HG03045 (cell line): ENCODE measurements around the gene ADGB.
A peak's percentile ranks its signal among the peaks of the same experiment; 100 is the strongest.

Experiments used
- ATAC-seq: cut with Tn5 transposase; IDR thresholded peaks from one replicate; pipeline ENCODE4 v1.9.1; 2021; ENCODE audit warnings: mild to moderate bottlenecking, moderate library complexity; ENCODE audit not compliant: unreplicated experiment

ADGB gene

DNA sequence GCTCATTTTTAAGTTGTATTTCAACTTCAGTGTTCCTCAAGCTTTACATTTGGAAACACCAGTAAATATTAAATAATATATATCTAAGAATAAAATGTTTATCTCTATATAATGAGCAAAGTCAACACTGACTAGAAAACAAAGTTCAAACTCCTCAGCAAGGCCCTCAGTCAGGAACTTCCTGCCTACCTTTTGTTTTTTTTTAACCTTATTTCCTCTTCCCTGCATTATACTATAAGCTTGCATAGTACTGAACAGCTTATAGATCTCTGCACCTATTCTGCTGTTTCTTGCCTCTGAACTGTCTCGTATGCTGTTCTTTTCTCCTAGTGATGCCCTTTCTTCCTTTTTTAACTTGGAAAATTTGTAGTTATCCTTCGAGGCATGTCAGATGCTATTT lies 29.6 kb downstream of the ADGB start:
- ATAC-seq = no peak

DNA sequence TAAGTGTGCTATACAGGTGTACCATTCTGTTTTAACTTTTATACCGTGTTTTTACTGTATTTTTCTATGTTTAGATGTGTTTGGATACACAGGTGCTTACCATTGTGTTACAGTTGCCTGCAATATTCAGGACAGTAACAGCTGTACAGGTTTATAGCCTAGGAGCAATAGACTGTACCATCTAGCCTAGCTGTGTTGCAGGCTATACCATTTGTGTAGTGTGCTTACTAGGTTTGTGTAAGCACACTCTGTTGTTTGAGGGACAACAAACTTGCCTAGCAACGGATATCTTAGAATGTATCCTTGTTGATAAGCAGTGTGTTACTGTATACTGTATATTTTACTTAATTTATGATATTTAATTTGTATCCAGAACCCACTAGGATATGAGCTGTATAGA lies 35.2 kb downstream of the ADGB start:
- no peak for ATAC-seq

DNA sequence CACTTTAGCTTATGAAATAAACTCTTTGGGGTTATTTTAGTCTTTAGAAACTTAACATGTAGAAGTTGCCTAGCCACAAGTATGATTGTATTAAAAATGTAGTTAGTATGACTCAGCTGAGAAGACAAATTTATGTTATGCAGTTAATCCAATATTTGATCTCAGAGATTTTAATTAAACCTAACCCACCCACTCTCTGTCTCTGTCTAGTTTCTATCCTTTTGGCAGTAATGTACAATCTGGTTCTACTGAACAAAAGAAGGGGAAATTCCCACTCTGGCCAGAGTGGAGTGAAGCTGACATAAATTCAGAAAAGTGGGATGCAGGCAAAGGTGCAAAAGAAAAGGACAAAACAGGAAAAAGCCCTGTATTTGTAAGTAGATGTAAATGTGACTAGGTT lies 36.4 kb downstream of the ADGB start:
- no peak for ATAC-seq

DNA sequence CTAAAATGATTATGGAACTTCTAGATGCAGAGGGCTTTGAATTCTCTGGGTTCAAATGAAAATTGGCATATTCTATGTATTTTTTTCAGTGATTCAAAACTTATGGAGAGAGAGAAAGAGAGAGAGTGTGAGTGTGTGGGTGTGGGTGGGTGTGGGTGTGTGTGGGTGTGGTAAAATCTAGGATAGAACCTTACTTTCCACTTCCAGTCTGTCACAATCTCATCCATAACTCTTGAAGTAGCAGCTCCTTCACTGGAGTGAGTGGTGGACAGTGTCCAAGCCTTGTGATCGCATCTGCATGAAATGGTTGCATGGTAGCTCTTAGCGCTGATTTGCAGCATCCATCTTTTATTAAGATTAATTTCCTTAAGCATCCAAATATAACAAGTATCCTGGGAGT lies 37.7 kb downstream of the ADGB start:
- ATAC-seq = no peak

DNA sequence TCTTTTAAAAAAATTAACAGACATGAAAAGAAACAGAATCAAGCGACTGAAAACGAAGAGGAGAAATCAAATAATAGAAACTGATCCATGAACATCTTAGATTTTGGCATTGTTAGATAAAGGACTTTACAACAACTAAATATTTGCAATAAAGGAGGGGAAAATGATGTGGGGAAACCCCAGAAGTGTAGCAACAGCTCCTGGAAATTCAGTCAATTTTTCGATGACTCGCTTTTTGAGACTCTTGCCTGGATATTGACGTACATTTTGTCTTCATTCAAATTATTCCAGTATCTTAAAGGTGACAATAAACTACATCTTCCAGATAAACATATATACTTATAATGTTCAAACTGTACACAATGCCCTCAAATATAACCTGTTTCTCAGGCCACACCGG lies 44.1 kb downstream of the ADGB start:
- ATAC-seq = no peak

DNA sequence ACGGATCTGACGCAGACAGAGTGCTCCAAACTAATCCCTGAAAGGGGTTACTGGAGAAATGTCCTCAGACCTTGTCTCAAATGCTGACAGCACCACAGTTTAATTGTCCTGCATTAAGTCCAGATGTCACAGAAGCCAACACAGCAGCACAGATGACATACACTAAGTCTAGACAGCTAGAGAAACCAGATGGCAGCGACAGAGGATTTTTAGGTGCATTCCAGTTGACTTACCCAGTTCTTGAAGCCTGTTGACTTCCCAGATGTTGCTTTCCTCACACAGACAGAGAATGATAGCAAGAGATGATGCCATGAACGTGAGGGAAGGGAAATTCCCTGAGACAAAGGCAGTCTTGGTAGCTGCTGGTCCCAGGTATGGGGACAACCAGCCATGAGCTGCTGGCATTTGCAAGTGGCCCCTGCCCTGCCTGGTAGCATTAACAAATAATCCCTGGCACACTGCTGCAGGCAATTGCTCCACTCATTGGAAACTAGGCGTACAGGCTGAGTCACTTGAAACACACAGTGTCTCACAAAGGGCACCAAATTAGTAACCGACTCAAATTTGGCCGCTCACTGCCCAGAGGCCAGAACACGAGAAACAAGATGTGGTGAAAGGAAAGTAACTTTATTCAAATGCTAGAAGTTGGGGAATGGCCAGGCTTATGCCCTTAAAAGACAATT lies 52.2 kb downstream of the ADGB start:
- no peak for ATAC-seq

DNA sequence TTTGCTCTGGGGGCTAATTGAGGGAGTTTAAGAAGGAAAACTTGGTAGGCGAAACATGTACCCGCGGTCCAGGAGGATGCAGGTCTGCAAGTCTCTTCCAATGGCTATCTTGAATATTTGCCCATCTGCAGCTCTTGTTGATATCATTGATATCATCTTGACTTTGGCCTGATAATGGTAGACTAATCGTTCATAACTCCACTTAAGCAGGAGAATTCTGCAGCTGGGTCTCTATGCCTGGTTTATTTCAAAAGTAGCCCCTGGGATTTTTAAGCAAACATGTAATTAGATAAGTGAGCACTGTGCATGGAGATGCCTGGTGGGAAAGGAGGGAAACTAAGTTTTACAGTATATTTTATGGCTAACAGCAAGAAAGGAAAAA lies 52.7 kb downstream of the ADGB start:
- no peak for ATAC-seq

DNA sequence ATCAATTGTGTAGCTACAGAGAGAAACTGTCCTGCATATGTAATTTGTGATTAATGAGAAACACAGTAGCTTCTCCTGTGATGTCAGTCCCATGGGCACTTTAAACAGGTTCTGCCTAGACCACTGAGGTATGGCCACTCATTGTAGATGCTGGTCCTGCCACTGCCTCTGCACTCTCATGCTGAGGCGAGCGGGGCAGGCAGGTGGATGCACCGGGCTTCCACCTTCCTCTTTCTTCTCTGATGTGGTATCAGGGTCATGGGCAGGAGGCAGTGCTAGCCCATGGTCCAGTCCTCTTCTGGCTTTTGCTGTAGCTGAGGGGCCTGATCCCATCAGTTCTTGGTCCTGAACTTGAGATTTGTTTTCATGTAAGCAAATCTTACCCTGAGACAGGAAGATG lies 58.7 kb downstream of the ADGB start:
- ATAC-seq = no peak

DNA sequence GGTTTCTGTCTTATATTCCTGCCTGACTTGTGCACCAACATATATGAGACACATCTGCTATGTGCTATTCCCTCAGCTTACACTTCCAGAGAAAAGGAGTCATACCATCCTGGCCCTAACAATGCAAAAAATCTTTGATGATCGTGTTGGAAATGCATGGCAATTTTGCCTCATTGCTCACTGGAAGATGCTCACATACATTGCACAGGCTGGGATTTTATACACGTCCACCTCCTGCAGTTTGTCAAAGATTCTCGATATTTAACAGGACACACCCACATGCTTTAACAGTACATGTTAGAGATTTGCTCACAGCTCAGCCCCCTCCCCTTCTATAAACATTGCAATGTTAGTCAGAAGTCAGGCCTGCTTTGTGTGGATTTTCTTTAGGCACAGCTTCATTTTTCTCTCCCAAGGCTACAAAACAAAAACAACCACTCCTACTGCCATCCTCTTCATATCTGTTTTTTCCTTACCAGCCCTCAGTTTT lies 66.1 kb downstream of the ADGB start:
- no peak for ATAC-seq

DNA sequence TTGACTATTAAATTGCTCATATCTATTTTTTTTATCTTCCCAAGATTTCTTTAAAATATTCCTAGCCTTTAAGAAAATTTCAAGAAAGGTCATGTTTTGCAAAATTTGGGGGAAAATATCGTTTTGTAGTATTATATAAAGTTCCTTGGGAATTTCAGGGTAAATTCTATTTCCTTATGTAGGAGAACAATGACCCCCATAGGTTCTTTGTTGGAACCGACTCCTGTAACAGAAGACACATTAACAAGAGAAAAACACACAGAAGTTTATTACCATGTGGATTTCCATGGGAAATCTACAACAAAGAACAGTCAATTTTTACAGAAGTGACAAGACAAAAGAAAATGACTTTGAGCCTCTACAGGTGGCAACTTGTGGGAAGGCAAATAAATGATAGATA lies 68.1 kb downstream of the ADGB start:
- ATAC-seq = no peak

DNA sequence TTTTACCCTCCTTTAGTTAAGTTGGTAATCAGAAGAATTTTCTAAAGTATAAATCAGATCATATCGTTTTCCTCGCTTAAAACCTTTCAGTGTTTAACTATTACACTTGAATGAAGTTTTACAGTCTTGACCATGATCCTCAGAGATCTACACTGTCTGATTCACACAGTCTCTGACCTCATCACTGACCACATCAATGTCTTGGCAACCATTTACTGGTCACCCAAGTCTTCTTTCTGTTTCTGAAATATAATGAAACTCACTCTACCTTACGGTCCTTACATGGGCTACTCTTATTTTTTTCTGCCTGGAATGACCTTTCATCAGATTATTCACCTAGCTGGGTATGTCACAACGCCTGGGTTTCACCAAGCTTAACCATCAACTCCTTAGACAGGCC lies 71.4 kb downstream of the ADGB start:
- no peak for ATAC-seq

DNA sequence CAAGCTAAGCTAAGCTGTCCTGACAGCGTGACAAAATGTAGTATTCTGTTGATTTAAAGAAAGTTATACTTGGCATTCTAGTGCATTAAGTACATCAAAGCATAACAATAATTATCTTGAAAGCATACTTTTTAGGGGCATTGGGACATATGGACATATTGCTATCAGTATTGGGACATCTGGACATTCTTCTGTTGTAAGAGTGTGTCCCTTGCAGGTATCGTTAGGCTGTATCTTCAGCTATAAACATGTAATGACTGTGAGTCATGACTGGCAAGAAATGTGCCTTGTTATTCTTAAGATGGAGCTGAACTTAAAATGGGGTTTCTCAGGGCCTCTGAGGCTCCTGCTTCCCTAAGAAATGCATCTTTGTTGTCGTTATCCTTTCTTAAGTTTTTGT lies 74.3 kb downstream of the ADGB start:
- ATAC-seq = no peak

DNA sequence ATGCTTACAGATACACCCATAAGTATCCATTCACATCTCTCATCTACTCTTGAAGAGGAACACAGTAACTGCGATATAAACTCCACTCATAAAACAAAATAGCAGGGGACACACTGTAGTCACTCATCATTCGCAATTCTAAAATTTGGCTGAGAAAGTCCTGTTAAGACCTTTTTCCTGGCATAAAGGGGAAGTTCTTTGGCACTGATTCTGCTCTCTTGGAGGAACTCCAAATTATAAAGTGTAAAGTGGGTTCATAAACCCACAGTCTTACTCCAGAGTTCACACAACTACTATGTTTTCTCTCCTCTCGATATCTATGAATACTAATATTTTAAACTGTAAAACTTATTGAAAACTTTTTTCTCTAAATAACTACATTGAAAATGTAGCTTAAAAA lies 80.6 kb downstream of the ADGB start:
- ATAC-seq = no peak

DNA sequence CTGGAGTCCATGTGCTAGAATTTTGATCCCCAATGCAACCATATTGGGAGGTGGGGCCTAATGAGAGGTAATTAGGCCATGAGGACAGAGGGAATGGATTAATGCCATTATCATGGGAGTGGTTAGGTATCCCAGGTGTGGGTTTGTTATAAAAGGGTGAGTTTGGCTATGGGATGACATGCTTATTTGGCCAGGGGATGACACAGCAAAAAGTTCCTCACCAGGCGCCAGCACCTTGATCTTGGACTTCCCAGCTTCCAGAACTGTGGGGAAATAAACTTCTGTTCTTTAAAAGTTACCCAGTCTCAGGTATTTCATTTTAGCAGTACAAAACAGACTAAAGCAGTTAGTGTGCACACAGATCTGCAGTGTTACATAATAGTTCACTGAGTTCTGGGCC lies 84.1 kb downstream of the ADGB start:
- no peak for ATAC-seq

DNA sequence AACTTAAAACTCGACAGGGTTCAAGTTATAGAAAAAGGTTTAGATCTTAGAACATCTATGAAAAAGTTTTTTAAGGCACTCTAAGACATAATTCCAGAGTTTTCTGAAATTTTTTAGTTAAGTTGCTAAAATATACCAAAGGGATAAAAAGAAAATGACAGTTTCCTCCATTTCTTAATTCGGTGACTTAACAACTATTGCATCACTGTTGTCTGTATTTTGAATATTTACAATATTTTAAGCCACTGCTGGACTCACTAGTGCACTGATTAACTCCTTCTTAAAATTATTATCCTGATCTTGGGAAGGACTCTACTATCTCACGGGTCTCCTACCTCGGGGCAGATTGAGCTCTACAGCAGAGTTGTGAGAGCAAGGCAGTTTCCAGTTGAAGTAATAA lies 91.0 kb downstream of the ADGB start:
- ATAC-seq = no peak

DNA sequence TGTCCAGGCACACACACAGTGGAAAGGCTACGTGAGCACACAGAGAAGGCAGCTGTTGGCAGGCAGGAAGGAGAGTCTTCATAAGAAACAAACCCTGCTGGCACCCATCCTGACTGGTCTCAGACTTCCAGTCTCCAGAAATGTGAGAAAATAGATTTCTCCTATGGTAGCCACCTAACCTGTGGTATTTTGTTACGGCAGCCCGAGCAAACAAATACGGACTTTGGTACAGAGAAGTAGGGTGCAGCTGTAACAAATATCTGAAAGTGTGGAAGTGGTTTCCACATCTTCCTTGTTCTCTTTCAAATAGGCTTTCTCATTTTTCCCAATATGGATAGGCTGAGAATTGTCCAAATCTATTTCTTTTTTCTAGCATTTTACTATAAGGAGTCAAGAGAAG lies 94.6 kb downstream of the ADGB start:
- ATAC-seq = no peak

DNA sequence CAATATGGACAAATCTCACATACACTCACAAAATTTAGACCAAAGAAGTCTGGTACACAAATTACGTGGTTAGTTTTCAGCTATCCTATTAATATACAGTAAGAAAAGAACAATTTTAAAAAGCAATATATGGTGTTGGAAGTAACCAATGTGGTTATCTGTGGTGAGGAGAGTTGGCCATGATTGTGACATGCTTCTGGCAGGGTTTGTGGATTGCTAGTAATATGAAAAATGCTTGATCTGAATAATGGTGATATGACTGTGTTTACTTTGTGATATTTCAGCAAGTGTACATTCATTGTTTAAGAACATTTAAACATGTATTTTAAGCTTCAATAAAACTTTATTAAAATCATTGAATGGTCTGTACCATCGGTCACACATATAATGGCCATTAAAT lies 99.1 kb downstream of the ADGB start:
- no peak for ATAC-seq

DNA sequence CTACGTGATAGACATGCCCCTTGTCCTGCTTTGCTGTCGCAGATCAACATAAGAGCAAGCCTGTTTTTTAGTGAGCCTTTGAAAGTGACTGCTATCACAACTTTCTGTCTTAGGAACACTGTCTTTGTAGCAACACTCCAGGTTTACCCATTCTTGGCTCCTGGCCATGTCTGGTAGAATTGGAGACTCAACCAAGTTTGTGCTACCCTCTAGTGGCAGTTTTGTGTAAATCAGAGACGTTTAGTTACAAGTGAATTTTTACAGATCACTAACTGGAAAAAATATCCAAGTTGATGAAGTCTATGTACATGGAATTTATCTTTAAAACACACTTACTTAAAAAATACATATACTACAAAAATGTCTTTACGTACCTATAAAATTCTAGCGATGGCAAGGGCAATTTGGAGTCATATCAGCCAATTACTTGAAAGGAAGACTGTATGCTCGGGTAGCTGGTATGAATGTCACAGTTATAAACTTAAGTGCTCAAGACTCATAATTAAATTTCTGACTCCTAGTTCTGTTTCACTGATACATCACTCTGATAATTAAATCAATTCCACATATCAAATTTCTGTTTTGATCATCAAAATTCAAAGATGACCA lies 101.4 kb downstream of the ADGB start:
- peak; percentile 55 for ATAC-seq

DNA sequence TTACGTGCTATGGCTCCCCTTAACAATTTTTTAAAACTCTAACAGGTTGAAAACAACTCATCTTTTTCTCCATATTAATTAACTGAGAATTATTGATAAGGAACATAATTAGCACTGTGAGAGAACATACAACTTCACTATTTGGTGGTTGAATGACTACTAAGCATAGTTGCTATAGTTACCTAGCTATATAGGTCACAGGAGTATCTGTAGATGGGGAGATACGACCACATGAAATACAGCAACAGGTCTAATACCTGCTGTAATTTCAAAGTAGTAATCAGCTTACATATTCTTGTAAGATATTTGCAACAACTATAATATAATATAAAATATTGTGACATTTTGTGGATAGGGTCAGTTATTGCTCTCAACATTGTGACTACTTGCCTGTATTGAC lies 102.9 kb downstream of the ADGB start:
- ATAC-seq = no peak

DNA sequence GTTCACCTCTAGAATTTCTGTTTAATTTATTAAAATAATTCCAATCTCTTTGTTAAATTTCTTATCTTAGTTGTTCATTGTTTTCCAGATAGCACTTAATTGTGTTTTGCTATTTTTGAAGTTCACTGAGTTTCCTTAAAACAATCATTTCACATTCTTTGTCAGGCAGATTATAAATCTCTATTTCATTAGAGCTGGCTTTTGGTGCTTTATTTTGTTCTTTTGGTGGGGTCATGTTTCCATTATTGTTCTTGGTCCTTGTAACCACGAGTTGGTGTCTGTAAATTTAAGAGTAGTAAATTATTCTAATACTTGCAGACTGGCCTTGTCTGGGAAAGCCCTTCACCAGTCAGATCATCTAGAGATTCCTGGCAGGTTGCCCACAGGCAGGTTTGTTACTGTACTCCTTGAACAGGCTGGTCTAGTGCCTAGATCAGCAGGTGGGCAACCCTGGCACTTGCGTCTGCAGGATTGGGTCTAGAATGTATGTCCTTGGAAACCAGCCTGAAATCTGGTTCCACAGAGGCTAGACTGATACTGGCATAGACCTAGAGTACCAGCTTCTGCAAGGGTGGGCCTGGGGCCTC lies 110.4 kb downstream of the ADGB start:
- ATAC-seq = no peak

DNA sequence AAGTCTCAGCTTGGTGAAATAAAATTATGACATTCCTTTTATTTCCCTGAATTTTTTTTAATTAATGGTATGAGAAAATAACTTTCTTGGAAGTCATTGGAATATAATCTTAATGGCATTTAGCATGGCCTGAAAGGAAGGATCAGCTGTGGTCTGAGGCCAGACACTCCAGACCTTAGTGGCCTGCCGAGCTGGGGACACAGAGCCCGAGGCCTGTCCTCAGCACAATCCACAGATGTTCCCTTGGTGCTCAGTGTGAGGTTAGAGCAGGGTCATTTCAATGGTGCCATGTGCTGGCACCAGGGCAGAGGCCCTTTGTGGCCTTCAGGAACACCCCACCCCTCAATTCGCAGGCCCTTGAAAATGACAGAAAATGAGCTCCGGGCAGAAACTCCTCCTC lies 120.6 kb downstream of the ADGB start:
- no peak for ATAC-seq

DNA sequence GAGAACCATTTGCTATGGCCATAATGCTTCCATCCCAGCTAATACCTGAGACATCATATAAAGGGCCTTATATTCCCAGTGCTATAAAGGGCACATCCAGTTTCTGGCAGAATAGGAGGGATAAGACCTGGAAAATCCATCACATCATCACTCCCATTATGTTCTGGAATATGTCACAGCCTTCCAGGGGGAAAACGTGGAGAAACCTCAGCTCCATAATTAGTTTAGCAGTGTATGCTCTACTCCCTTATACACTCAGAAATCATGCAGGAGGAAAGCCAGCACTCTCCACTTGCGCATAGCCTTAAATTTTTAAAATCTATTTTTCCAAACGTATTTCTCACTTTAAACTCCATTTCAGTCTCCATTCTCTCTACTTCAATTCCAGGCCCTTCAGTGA lies 140.9 kb downstream of the ADGB start:
- ATAC-seq = no peak

DNA sequence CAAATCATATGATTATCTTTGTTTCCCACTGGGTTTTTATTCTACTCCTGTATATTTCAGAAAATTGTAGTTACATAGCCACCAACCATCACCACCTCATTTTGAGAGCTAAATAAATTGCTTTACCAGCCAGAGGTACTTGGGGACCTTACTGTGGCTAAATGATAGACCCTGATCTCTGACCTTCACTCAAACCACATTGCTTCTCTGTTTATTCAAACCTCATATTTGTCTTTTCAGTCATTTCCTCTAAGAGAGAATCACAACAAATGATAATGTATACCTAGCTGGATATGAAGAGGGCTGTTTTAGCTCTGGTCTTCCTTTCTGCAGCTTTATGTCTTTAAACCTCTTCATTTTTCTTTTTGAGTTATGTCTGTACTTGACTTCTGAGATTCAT lies 142.8 kb downstream of the ADGB start:
- ATAC-seq = no peak
